ENCODE measurements around the gene REL.
"Not testable (repeated sequence)": the region's sequence is repeated elsewhere in the genome, so short reads cannot be mapped to it uniquely, and the experiment has no call there.

REL gene

DNA sequence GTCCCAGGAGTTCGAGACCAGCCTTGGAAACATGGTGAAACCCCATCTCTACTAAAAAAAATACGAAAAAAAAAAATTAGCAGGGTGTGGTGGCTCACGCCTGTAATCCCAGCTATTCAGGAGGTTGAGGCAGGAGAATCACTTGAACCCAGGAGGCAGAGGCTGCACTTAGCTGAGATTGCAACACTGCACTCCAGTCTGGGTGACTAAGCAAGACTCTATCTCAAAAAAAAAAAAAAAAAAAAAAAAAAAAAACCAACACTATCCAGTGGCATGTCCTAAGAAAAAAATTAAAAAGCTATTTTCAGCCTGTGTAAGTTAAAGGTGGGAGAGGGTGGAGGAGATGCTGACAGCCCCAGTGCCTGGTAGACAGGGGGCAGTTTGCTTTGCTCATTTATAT, 32.2 kb upstream of the REL start:
- no peaks in the 10 kb centered on the region for H3K36me3 ChIP-seq (ENCODE audit: control insufficient read depth, insufficient read depth, low read length)
- H3K27ac ChIP-seq (ENCODE audit: low read depth, low read length): no peak overlapping the region
- no peak overlapping the region for H3K4me3 ChIP-seq (ENCODE audit: low read length)
- H3K9ac ChIP-seq (ENCODE audit: low read length): no peak overlapping the region
- H3K4me1 ChIP-seq (ENCODE audit: control insufficient read depth, insufficient read depth, low read length): no peaks in the 10 kb centered on the region
- H3K27me3 ChIP-seq (ENCODE audit: control insufficient read depth, insufficient read depth, low read length): no peaks in the 10 kb centered on the region

DNA sequence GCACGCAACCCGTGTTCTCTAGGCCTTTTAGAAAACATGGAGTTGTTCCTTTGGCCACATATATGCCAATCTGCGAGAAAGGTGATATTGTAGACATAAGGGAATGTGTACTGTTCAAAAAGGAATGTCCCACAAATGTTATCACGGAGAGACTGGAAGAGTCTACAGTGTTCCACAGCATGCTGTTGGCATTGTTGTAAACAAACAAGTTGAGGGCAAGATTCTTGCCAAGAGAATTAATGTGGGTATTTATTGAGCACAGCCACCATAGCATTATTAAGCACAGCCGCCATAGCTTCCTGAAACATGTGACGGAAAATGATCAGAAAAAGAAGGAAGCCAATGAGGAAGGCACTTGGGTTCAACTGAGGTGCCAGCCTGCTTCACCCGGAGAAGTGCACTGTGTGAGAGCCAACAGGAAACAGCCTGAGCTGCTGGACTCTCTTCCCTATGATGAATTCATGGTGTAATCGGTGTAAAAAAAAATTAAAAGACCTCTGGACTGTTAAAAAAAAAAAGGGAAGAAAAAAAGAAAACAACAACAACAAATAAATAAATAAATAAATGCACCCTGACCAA, 29.0 kb upstream of the REL start:
- Histone ChIP-seq H3K9ac (ENCODE audit: low read length) (no peak overlapping the region), H3K27me3 (ENCODE audit: control insufficient read depth, insufficient read depth, low read length) (no peaks in the 10 kb centered on the region), H3K27ac (ENCODE audit: low read depth, low read length) (no peak overlapping the region), H3K36me3 (ENCODE audit: control insufficient read depth, insufficient read depth, low read length) (no peaks in the 10 kb centered on the region), H3K4me3 (ENCODE audit: low read length) (no peak overlapping the region), H3K4me1 (ENCODE audit: control insufficient read depth, insufficient read depth, low read length) (no peaks in the 10 kb centered on the region)

DNA sequence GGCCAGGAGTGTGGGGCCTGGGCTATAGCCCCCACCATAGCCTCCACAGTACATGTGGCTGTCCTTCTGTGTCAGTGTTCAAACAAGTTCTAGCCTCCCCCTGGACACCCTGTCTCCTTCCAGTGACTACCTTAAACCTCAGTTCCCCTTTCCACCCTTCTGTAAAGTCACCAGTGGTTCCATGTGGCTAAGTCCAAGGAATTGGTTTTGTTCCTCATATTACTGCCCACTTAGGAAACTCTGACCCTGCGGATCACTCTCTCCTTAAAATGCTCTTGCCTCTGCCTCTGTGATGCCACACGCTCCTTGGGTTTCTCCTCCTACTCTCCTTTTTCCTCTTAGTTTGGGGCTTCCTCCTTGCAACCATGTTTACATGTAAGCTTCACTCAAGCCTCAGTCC, 27.8 kb upstream of the REL start:
- no peak overlapping the region for H3K4me3 ChIP-seq (ENCODE audit: low read length)
- no peak overlapping the region for H3K9ac ChIP-seq (ENCODE audit: low read length)
- H3K27me3 ChIP-seq (ENCODE audit: control insufficient read depth, insufficient read depth, low read length): no peaks in the 10 kb centered on the region

DNA sequence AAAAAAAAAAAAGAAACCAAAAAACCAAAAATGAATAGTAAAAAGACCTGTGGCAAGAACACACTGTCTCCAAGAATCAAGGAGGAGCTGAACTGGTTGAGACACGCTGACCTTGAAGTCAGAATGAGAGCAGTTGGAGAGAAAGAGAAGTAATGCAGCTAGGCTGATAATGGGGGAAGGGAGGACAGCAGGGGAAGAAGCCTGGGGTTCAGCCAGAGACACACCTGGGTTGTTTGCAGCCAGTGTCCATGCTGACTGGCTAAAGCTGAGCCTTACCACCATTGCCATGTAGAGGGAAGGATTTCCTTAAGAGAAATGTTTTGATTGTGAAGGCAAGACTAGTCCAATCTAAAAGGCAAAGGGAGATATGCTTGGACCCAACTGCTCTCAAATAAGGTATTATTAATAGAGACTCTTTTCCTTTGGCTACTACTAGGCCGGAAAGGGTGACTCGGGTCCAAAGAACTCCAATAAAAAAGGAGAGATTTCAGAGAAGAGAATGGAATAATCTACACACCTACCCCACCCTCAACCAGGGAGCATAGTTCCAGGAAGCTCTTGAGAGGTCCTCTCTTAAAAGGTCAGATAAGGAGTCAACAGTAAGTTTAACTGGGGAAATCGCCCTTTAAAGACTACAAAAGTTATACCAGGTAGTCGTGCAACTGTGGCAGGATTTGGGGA, 25.2 kb upstream of the REL start:
- Histone ChIP-seq H3K4me3 (ENCODE audit: low read length) (no peak overlapping the region), H3K4me1 (ENCODE audit: control insufficient read depth, insufficient read depth, low read length) (no peaks in the 10 kb centered on the region), H3K27me3 (ENCODE audit: control insufficient read depth, insufficient read depth, low read length) (no peaks in the 10 kb centered on the region), H3K9ac (ENCODE audit: low read length) (no peak overlapping the region), H3K27ac (ENCODE audit: low read depth, low read length) (no peak overlapping the region), H3K36me3 (ENCODE audit: control insufficient read depth, insufficient read depth, low read length) (no peaks in the 10 kb centered on the region)

More for the DNA sequence above, 27.8 kb upstream of the REL start:
- Histone ChIP-seq H3K27ac (ENCODE audit: low read depth, low read length) (no peak overlapping the region), H3K4me1 (ENCODE audit: control insufficient read depth, insufficient read depth, low read length) (no peaks in the 10 kb centered on the region), H3K36me3 (ENCODE audit: control insufficient read depth, insufficient read depth, low read length) (no peaks in the 10 kb centered on the region)

DNA sequence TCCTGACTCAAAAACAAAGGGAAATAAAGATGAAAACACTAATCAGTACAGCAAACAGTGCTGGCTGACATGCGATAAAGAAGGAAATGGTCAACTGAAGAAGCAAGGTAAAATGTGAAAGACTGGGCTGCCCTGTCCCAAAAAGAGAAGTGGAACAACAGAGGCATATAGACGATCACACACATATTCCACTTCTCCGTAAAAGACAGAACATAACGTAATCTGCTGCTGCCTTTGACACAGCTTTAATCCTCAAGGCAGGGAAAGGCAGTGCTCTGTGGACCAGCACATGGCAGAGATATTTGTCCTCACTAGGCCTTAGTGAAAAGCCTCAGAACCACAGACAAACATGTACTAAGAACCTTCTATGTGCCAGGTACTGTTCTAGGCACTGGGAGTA, 24.3 kb upstream of the REL start:
- no peak overlapping the region for H3K9ac ChIP-seq (ENCODE audit: low read length)
- no peaks in the 10 kb centered on the region for H3K27me3 ChIP-seq (ENCODE audit: control insufficient read depth, insufficient read depth, low read length)
- no peaks in the 10 kb centered on the region for H3K36me3 ChIP-seq (ENCODE audit: control insufficient read depth, insufficient read depth, low read length)
- no peak overlapping the region for H3K4me3 ChIP-seq (ENCODE audit: low read length)
- no peak overlapping the region for H3K27ac ChIP-seq (ENCODE audit: low read depth, low read length)
- H3K4me1 ChIP-seq (ENCODE audit: control insufficient read depth, insufficient read depth, low read length): no peaks in the 10 kb centered on the region

DNA sequence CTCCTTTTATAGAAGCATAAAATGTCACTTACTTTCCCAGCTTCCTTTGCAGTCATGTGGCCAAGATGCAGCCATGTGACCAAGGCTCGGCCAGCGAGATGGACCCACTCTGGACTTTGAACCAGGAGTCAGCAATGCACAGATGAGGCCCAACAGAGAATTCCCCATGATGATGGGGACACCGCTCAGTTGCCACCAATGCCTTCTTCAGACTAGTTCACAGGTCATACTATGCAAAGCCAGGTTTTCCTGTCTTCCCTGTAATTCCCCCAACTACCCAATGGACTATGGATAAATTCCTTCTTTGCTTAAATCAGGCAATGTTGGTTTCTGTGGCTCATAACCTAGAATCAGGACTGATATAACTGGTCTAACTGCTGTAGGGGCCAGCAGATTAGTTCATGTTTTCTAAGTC, 22.5 kb upstream of the REL start:
- Histone ChIP-seq H3K36me3 (ENCODE audit: control insufficient read depth, insufficient read depth, low read length) (no peaks in the 10 kb centered on the region), H3K9ac (ENCODE audit: low read length) (no peak overlapping the region), H3K27ac (ENCODE audit: low read depth, low read length) (no peak overlapping the region)

DNA sequence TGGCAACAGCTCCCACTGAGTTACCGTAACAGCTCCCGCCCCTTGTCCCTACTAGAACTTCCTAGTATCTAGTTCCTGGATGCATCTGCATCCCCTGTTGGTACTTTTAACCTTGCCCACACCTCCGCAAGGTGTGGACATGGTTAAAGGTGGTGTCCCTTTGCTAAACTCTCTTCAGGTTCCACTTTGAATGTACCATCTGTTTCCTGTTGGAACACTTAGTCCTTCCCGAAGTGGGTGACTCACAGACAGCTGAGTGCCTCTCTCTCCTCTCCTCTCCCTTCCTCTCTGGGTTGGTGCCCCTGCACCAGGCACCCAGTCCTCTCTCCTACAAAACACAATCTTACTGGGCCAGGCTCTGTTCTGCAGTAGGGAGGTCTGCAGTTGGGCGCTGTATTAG, 19.6 kb upstream of the REL start:
- no peak overlapping the region for H3K9ac ChIP-seq (ENCODE audit: low read length)
- H3K36me3 ChIP-seq (ENCODE audit: control insufficient read depth, insufficient read depth, low read length): no peaks in the 10 kb centered on the region
- no peaks in the 10 kb centered on the region for H3K27me3 ChIP-seq (ENCODE audit: control insufficient read depth, insufficient read depth, low read length)
- H3K4me3 ChIP-seq (ENCODE audit: low read length): no peak overlapping the region
- no peaks in the 10 kb centered on the region for H3K4me1 ChIP-seq (ENCODE audit: control insufficient read depth, insufficient read depth, low read length)
- H3K27ac ChIP-seq (ENCODE audit: low read depth, low read length): no peak overlapping the region

More for the DNA sequence above, 22.5 kb upstream of the REL start:
- H3K4me3 ChIP-seq (ENCODE audit: low read length): no peak overlapping the region
- no peaks in the 10 kb centered on the region for H3K4me1 ChIP-seq (ENCODE audit: control insufficient read depth, insufficient read depth, low read length)
- no peaks in the 10 kb centered on the region for H3K27me3 ChIP-seq (ENCODE audit: control insufficient read depth, insufficient read depth, low read length)

DNA sequence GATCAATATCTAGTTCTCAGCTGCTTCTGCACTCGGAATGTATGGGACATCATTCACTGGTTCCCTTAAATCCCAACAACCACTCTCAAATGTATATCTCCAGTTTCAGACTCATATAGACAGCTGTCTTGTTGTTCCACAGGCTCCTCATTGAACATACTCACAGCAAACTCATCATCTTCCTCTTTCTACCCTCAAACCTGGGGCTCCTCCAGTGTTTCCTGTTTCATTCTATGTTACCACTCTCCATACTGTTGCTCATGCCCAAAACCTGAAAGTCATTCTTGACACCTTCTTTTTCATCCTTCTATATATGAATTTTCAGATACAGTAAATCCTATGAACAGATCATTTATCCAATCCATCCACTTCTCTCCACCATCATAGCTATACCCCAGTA, 18.7 kb upstream of the REL start:
- Histone ChIP-seq H3K4me1 (ENCODE audit: control insufficient read depth, insufficient read depth, low read length) (no peaks in the 10 kb centered on the region), H3K9ac (ENCODE audit: low read length) (no peak overlapping the region), H3K27me3 (ENCODE audit: control insufficient read depth, insufficient read depth, low read length) (no peaks in the 10 kb centered on the region), H3K36me3 (ENCODE audit: control insufficient read depth, insufficient read depth, low read length) (no peaks in the 10 kb centered on the region), H3K27ac (ENCODE audit: low read depth, low read length) (no peak overlapping the region), H3K4me3 (ENCODE audit: low read length) (no peak overlapping the region)

DNA sequence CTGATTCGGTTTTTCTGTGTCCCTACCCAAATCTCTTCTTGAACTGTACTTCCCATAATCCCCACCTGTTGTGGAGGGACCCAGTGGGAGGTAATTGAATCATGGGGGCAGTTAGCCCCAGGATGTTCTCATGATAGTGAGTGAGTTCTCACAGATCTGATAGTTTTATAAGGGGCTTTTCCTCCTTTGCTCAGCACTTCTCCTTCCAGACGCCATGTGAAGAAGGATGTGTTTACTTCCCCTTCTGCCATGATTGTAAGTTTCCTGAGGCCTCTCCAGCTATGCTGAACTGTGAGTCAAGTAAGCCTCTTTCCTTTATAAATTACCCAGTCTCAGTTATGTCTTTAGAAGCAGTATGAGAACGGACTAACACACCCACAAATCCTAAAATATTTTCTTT, 16.0 kb upstream of the REL start:
- H3K4me1 ChIP-seq (ENCODE audit: control insufficient read depth, insufficient read depth, low read length); H3K9ac ChIP-seq (ENCODE audit: low read length); H3K36me3 ChIP-seq (ENCODE audit: control insufficient read depth, insufficient read depth, low read length); H3K4me3 ChIP-seq (ENCODE audit: low read length); H3K27me3 ChIP-seq (ENCODE audit: control insufficient read depth, insufficient read depth, low read length); H3K27ac ChIP-seq (ENCODE audit: low read depth, low read length): not testable (repeated sequence)

DNA sequence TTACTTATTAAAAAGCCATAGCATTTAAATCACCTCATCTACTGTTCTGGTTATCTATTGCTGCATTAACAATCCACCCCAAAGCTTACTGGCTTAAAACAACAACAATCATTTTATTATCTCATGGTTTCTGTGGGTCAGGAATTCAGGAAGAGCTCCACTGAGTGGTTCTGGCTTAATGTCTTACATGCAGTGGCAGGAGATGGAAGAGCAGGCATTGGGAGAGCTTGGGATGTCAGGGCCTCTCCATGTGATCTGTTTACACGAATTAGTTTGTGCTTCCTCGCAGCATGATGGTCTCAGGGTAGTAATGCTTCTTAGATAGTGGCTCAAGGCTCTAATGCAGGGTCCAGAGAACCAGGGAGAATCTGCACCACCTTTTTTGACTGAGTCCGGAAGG, 14.4 kb upstream of the REL start:
- no peak overlapping the region for H3K4me3 ChIP-seq (ENCODE audit: low read length)
- no peak overlapping the region for H3K9ac ChIP-seq (ENCODE audit: low read length)
- no peaks in the 10 kb centered on the region for H3K27me3 ChIP-seq (ENCODE audit: control insufficient read depth, insufficient read depth, low read length)
- H3K4me1 ChIP-seq (ENCODE audit: control insufficient read depth, insufficient read depth, low read length): no peaks in the 10 kb centered on the region
- no peak overlapping the region for H3K27ac ChIP-seq (ENCODE audit: low read depth, low read length)
- H3K36me3 ChIP-seq (ENCODE audit: control insufficient read depth, insufficient read depth, low read length): no peaks in the 10 kb centered on the region

DNA sequence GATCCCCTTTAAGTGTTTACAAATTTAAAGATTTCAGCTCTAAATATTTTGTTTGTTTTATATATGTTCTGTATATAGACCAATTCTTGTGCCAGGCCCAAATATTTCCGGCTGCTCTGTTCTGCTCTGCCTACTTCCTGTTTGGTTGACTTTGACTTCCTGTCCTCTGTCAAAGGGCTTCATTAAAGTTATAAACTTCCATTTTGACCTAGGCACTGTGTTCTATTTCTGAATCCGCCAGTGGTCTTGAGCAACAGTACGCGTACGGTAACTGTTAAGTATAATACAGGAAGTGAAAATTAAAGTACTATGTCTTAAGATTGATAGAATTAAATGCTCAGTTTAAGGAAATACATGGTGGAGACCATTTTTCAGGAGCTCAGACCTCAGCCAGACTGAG, 13.5 kb upstream of the REL start:
- Histone ChIP-seq H3K4me1 (ENCODE audit: control insufficient read depth, insufficient read depth, low read length) (no peaks in the 10 kb centered on the region), H3K4me3 (ENCODE audit: low read length) (no peak overlapping the region), H3K9ac (ENCODE audit: low read length) (no peak overlapping the region), H3K36me3 (ENCODE audit: control insufficient read depth, insufficient read depth, low read length) (no peaks in the 10 kb centered on the region), H3K27ac (ENCODE audit: low read depth, low read length) (no peak overlapping the region), H3K27me3 (ENCODE audit: control insufficient read depth, insufficient read depth, low read length) (no peaks in the 10 kb centered on the region)

DNA sequence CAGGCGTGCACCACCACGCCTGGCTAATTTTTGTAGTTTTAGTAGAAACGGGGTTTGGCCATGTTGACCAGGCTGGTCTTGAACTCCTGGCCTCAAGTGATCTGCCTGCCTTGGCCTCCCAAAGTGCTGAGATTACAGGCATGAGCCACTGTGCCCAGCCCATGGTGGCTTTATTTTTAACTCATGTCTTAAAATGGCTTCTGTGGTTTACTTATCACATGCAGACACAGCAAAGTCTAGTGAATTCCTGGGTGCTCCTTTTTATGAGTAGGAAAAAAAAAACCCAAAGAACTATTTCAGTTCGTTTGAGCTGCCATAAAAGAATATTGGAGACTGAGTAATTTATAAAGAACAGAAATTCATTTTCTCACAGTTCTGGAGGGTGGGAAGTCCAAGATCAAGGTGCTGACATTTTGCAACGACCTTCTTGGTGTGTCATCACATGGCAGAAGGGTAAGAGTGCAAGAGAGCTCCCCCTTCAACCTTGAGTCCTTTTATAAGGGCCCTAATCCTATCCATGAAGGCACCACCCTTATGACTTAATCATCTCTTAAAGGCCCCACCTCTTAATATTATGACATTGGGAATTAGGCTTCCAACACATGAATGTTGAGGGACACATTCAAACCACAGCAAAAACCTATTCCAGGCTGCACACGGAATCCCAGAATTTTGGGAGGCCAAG, 12.6 kb upstream of the REL start:
- Histone ChIP-seq H3K9ac (ENCODE audit: low read length) (no peak overlapping the region), H3K27me3 (ENCODE audit: control insufficient read depth, insufficient read depth, low read length) (no peaks in the 10 kb centered on the region), H3K4me3 (ENCODE audit: low read length) (no peak overlapping the region), H3K4me1 (ENCODE audit: control insufficient read depth, insufficient read depth, low read length) (no peaks in the 10 kb centered on the region), H3K36me3 (ENCODE audit: control insufficient read depth, insufficient read depth, low read length) (no peaks in the 10 kb centered on the region), H3K27ac (ENCODE audit: low read depth, low read length) (no peak overlapping the region)

DNA sequence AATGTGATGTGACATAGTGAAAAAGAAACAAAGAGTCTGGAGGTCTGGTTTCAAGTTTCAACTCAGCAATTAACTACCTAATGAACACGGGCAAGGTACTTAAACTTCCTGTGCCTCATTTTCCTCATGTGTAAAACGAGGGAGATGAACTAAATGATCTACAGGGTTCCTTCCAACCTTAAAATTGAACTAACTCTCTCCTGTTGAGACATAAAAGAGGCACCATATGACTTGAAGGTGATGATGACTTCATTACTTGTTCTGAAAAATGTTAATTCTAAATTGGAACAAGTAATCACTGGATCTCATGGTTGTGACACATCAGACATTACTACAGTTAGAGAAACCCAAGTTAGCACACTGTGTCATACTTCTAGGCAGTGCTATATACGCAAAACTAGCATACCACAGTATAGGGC, 8.9 kb upstream of the REL start:
- H3K27me3 ChIP-seq (ENCODE audit: control insufficient read depth, insufficient read depth, low read length): no peaks in the 10 kb centered on the region
- H3K9ac ChIP-seq (ENCODE audit: low read length): no peak overlapping the region
- H3K4me1 ChIP-seq (ENCODE audit: control insufficient read depth, insufficient read depth, low read length): no peaks in the 10 kb centered on the region
- H3K4me3 ChIP-seq (ENCODE audit: low read length): no peak overlapping the region
- H3K36me3 ChIP-seq (ENCODE audit: control insufficient read depth, insufficient read depth, low read length): no peaks in the 10 kb centered on the region
- H3K27ac ChIP-seq (ENCODE audit: low read depth, low read length): no peak overlapping the region

Measured in rectal smooth muscle tissue (tissue), 1 donor.